Measurements from ENCODE around the gene DGKE. TPM values are rescaled to one million over a fixed set of nuclear protein-coding genes. Genes with fewer than 3 reads are reported as not detected.

The DGKE gene
- total RNA-seq, 1 experiment from 2014 or later: 2.0 TPM

DNA sequence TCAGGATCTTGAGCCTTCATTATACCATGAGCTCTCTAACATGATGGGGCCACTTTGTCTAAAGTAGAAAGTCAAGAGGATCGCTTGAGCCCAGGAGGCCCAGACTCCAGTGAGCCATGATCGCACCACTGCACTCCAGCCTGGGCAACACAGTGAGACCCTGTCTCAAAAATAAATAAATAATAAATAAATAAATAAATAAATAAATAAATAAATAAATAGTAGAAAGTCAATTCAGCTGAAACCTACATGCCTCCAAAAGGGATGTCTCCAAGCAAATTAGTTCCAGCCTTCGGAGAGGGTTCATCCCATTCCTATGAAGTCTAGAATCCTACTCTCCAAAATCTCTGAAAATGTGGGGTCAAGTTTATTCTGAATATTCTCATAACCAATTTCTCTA lies 26.2 kb upstream of the DGKE start:
- Histone ChIP-seq H3K27me3 (ENCODE audit: control insufficient read depth, insufficient read depth, low read length) (no peaks in the 10 kb centered on the region), H3K4me3 (ENCODE audit: insufficient read depth, low read depth, low read length) (no peak overlapping the region), H3K36me3 (replicated peaks; ENCODE audit: control insufficient read depth, insufficient read depth, low read length) (no peaks in the 10 kb centered on the region)
- DNase-seq: no peak

DNA sequence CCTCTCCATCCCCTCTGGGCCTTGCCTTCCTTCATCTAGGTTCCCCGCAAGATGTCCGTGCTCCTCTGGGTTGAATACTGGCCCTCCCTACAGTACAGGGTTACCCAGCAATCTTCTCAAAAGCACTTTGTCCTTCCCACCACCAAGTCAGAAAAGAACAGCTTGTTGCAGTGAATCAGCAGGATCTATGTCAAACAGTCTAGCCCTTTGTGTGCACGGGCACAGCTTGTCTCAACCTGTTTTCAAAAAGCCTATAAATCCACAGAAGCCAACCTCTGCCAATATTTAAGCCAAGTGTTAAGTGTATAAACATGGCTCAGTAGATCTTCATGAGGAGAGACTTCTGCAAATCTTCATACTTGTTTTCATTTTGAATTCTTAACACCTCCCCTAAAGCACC lies 25.4 kb upstream of the DGKE start:
- H3K4me3 ChIP-seq (ENCODE audit: insufficient read depth, low read depth, low read length): no peak overlapping the region
- H3K27me3 ChIP-seq (ENCODE audit: control insufficient read depth, insufficient read depth, low read length): no peaks in the 10 kb centered on the region
- no peak for DNase-seq
- no peaks in the 10 kb centered on the region for H3K36me3 ChIP-seq (replicated peaks; ENCODE audit: control insufficient read depth, insufficient read depth, low read length)

DNA sequence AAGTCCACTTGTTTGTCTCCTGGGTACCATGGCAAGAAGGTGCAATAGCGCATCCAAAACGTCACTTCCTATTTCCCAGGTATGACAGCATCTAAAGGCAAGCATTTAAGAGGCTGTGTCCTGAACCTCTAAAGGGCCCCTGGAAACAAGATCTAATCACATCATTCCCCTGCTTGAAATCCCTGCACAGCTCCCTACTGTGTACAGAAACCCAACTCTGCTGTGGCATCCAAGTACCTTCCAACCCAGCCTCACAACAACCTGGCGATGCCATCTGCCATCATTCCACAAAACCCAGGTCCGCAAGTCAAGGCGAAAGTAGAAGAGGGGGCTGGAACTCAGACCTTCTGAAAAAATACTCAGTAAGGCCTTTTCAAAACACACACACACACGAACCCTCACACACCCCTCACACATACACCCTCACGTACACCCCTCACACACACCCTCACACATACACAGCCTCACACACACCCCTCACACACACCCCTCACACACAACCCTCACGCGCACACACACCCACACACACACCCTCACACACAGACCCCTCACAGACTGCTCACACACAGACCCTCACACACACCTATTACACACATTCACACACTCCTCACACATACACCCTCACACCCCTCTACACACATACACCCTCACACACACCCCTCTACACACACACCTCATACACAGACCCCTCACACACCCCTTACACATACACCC lies 24.7 kb upstream of the DGKE start:
- DNase-seq: no peak
- no peaks in the 10 kb centered on the region for H3K36me3 ChIP-seq (replicated peaks; ENCODE audit: control insufficient read depth, insufficient read depth, low read length)

DNA sequence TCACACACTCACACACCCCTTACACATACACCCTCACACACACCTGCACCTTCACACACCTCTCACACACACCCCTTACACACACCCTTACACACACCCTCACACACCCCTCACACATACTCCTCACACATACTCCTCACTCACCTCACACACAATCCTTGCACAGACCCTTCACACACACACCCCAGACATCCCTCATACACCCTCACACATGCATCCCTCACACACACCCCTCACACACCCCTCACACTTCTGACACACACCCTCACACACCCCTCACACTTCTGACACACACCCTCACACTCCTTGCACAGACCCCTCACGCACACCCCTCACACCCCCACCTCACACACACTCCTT lies 24.2 kb upstream of the DGKE start:
- no peak for DNase-seq
- Histone ChIP-seq H3K4me3 (ENCODE audit: insufficient read depth, low read depth, low read length) (no peak overlapping the region), H3K27me3 (ENCODE audit: control insufficient read depth, insufficient read depth, low read length) (no peaks in the 10 kb centered on the region), H3K36me3 (replicated peaks; ENCODE audit: control insufficient read depth, insufficient read depth, low read length) (no peaks in the 10 kb centered on the region)

More for the DNA sequence above, 24.7 kb upstream of the DGKE start:
- H3K4me3 ChIP-seq (ENCODE audit: insufficient read depth, low read depth, low read length): no peak overlapping the region
- no peaks in the 10 kb centered on the region for H3K27me3 ChIP-seq (ENCODE audit: control insufficient read depth, insufficient read depth, low read length)

DNA sequence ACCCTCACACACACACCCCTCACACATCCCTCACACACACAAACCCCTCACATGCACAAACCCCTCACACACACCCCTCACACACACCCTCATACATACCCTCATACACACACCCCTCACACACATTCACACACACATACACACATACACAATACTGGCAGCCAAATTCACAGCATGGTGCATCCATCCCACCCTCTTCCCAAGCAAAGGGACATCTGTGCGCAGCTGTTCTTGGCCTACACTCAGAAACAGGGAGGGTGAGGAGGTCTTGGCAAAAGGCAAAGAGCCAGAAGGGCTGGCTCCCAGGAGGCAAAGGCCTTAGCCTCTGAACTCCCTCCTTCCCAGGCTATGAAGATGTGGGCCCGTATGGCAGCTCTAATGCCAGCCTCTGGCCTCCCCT lies 23.6 kb upstream of the DGKE start:
- H3K36me3 ChIP-seq (replicated peaks; ENCODE audit: control insufficient read depth, insufficient read depth, low read length): no peaks in the 10 kb centered on the region
- no peaks in the 10 kb centered on the region for H3K27me3 ChIP-seq (ENCODE audit: control insufficient read depth, insufficient read depth, low read length)
- H3K4me3 ChIP-seq (ENCODE audit: insufficient read depth, low read depth, low read length): no peak overlapping the region
- no peak for DNase-seq

DNA sequence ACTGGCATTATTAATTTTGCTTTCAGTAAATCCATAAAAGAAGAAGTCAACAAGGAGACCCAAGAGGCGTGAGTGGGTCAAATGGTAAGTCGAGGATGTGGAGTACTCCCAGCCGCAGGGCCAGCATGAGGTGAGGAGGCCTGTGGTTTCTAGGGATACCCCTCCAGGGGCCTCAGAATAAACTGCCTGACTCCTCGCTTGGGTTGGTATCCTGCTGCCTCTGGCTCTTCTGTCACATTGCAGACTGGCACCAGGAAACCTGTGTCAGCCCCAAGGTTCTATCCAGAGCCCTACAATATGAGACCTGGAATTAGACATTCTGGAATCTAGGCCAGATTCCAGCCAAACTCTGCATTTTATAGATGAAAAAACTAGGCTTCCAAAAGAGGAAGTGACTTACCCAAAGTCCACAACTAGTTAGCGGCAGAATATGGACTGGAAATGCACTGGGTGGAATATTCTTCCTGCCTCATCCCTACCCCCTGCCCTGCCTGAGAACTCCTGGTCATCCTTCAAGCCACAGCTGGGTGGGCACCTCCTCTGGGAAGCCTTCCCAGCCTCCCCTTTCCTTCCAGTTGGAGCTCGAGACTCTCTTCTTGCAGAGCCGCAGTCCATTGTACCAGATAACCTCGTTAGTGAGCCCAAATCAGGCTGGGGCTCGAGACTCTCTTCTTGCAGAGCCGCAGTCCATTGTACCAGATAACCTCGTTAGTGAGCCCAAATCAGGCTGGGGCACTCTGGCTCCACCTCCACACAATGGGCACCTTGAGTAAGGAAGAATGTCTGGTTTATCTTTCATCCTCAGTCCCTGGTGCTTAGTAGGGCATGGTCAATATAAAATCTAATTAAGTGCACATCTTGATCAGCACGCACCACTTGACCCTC lies 22.8 kb upstream of the DGKE start:
- H3K36me3 ChIP-seq (replicated peaks; ENCODE audit: control insufficient read depth, insufficient read depth, low read length): no peaks in the 10 kb centered on the region
- no peak for DNase-seq
- no peak overlapping the region for H3K4me3 ChIP-seq (ENCODE audit: insufficient read depth, low read depth, low read length)
- no peaks in the 10 kb centered on the region for H3K27me3 ChIP-seq (ENCODE audit: control insufficient read depth, insufficient read depth, low read length)

DNA sequence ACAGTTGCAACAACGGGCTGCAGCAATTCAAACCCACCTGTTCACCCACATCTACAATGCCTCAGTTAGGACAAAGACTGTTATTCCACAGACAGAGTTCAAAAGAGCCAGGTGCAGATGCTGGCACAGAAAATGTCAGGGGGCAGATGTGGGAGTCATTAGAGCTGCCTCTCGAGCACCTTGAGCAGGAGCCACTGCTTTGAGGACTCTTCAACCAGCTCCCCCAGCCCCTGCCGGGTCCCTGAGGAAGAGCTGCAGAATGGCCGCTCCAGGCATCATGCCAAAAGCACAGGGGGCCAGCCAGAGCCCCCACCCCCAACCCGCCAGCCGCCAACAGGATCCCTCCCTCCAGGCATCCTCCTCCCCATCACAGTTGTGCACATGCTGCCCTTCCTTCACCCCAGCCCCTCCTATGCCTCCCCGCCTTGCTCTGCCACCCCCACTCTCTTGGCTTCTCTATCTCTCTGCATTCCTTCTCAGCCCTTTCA lies 21.0 kb upstream of the DGKE start:
- Histone ChIP-seq H3K36me3 (replicated peaks; ENCODE audit: control insufficient read depth, insufficient read depth, low read length) (no peaks in the 10 kb centered on the region), H3K4me3 (ENCODE audit: insufficient read depth, low read depth, low read length) (no peak overlapping the region), H3K27me3 (ENCODE audit: control insufficient read depth, insufficient read depth, low read length) (no peaks in the 10 kb centered on the region)
- peak; percentile 52 for DNase-seq

DNA sequence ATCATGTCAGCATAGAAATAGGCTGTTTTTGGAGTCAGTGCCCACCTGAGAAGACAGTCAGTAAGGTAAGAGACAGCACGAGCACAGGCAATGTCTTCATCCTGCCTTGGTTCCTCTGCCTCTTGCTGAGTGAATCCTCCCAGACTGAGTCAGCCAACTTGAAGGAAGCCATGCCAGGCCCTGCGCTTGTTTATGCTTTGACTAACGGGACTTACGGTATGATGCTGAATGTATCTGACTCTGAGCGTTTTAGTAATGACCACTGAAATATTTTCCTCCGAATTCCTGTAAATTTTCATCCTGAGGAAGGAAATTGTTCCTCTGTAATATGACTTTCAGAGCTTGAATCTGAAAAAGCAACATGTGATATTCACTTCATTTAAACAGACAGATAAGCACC lies 18.2 kb upstream of the DGKE start:
- H3K27me3 ChIP-seq (ENCODE audit: control insufficient read depth, insufficient read depth, low read length): no peaks in the 10 kb centered on the region
- no peaks in the 10 kb centered on the region for H3K36me3 ChIP-seq (replicated peaks; ENCODE audit: control insufficient read depth, insufficient read depth, low read length)
- no peak overlapping the region for H3K4me3 ChIP-seq (ENCODE audit: insufficient read depth, low read depth, low read length)
- DNase-seq: no peak

DNA sequence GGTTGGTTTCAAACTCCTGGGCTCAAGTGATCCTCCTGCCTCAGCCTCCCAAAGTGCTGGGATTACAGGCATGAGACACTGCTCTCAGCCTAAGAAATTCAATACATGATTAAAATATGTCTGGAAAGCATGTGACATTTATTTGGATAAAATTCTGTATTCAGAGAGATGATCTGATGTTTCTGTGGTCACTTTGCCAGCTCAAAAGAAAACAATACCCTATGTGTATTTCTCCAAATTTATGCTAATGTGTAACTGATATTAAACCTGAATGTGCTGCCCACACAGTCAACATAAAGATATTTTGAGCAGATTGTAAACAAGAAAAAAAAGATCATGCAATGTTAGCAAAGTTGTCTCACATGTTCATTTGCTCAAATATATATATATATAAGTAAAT lies 16.9 kb upstream of the DGKE start:
- H3K36me3 ChIP-seq (replicated peaks; ENCODE audit: control insufficient read depth, insufficient read depth, low read length): no peaks in the 10 kb centered on the region
- H3K27me3 ChIP-seq (ENCODE audit: control insufficient read depth, insufficient read depth, low read length): no peaks in the 10 kb centered on the region
- DNase-seq: no peak
- H3K4me3 ChIP-seq (ENCODE audit: insufficient read depth, low read depth, low read length): no peak overlapping the region

DNA sequence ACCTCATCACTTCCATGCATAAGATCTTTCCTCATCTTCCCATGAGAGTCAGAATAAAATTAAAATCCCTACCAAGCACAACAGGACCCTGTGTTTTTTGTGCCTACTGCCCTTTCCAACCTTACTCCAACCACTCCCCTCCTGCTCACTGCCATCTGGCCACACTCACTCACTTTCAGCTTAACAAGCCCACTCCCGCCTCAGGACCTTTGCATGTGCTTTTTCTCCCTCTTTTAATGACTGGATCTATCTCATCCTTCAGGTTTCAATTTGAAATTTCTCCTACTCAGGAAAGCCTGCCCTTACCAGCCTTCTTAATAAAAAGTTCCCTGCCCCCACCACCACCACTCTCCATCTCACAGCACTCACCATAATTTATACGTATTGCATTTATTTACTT lies 14.9 kb upstream of the DGKE start:
- no peaks in the 10 kb centered on the region for H3K36me3 ChIP-seq (replicated peaks; ENCODE audit: control insufficient read depth, insufficient read depth, low read length)
- no peak for DNase-seq

DNA sequence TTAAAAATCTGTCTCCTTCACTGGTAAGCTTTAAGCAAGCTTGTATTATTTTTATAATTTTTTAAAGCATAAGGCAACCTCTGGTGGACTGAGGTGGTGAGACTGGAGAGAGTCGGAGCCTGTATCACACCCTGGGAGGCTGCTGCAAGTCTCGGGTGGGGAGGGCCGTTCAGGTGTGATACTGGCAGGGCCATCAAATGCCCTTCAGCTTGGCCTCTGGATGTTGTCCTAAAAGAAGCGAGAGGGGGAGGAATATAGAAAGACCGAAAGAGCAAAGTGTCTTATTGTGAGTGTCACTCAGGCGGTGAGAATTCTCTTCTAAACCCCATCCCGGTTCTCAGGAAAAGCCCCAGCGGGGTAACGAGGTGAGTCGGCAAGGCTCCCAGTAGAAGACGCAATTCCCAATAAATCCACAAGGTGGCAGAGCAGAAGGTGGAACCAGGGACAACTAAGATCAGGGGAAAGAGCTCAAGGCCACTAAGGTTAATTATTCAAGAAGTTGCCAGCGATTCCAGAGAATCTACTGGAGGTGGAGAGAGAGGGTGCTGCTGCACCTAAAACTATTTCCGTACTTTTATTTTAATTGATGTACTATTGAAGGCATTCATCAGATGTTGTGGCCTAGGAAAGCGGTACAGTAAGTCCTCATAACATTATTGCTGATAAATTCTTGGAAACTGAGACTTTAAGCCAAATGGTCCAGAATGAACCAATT lies 14.4 kb upstream of the DGKE start:
- peak; percentile 85 for DNase-seq
- Histone ChIP-seq H3K36me3 (replicated peaks; ENCODE audit: control insufficient read depth, insufficient read depth, low read length) (no peaks in the 10 kb centered on the region), H3K27me3 (ENCODE audit: control insufficient read depth, insufficient read depth, low read length) (no peaks in the 10 kb centered on the region), H3K4me3 (ENCODE audit: insufficient read depth, low read depth, low read length) (no peak overlapping the region)

More for the DNA sequence above, 14.9 kb upstream of the DGKE start:
- Histone ChIP-seq H3K4me3 (ENCODE audit: insufficient read depth, low read depth, low read length) (no peak overlapping the region), H3K27me3 (ENCODE audit: control insufficient read depth, insufficient read depth, low read length) (no peaks in the 10 kb centered on the region)

DNA sequence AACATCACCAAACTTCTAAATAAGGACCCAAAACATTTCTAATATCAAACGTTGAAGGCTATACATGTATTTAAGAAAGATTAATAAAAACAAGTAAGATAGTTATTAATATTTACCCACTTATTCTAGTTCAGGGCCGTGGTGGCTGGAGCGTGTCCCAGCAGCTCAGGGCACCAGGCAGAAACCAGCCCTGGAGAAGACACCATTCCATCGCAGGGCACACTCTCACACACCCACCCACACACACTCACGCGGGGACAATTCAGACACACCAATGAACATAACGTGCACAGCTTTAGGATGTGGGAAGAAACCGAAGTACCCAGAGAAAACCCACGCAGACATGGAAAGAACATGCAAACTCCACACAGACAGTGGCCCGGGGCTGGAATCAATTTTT lies 13.7 kb upstream of the DGKE start:
- Histone ChIP-seq H3K4me3 (ENCODE audit: insufficient read depth, low read depth, low read length) (no peak overlapping the region), H3K36me3 (replicated peaks; ENCODE audit: control insufficient read depth, insufficient read depth, low read length) (no peaks in the 10 kb centered on the region), H3K27me3 (ENCODE audit: control insufficient read depth, insufficient read depth, low read length) (no peaks in the 10 kb centered on the region)
- DNase-seq: no peak

DNA sequence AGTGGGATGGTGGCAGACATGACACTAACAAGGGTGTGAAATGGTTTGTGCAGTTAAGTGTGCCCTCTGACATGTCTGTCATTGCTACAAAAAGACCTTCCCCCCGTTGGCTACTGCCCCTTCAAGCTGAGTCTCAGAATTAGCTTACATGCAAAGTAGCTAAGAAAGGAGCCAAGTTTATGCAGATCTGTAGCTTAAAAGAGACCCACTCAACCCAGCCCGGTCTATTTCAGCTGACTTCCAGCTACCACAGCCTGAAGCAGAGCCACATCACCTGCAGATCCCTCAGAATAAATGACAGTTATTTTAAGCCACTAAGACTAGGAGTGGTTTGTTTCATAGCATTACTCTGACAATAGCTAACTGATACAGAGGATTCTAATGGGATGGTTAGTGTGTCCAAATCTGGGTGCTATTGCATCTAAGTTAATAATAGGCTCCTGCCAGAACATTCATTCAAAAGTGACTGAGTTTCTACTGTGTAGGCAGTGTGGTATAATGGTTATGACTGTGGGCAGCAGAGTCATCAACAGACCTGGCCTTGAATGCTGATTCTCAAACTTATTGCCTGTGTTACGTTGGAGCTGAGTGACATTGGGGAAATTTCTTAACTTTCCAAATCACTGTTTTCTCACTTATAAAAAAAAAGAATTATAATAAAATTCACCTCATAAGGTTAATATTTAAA lies 12.0 kb upstream of the DGKE start:
- H3K27me3 ChIP-seq (ENCODE audit: control insufficient read depth, insufficient read depth, low read length): no peaks in the 10 kb centered on the region

DNA sequence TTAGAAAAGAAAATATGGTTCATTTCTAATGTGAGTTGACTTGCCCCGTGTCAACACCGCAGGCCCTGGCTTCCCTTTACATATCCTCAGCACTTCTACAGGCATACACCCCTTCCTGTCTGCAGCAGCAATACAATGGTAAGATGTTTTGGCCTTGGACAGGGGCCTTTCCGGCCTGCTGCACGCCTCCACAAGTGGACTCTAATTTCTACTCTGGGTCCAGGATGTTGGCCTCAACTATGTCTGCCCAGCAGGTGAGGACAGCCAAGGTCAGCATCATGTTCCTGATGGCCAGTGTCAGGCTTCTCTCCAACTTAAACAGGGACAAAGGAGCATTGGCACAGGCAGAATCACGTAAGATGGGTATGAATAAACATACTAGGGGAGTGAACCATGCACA lies 11.2 kb upstream of the DGKE start:
- no peak for DNase-seq
- no peaks in the 10 kb centered on the region for H3K36me3 ChIP-seq (replicated peaks; ENCODE audit: control insufficient read depth, insufficient read depth, low read length)
- H3K27me3 ChIP-seq (ENCODE audit: control insufficient read depth, insufficient read depth, low read length): no peaks in the 10 kb centered on the region
- no peak overlapping the region for H3K4me3 ChIP-seq (ENCODE audit: insufficient read depth, low read depth, low read length)

More for the DNA sequence above, 12.0 kb upstream of the DGKE start:
- DNase-seq: no peak
- H3K36me3 ChIP-seq (replicated peaks; ENCODE audit: control insufficient read depth, insufficient read depth, low read length): no peaks in the 10 kb centered on the region
- no peak overlapping the region for H3K4me3 ChIP-seq (ENCODE audit: insufficient read depth, low read depth, low read length)

Measured in H7 (cell line).